SU-DHL-6 (cell line): ENCODE data around the gene GNB2.

Experiments used
- CTCF ChIP-seq: fragments of 200-600 bp; sonication (generic); IDR thresholded peaks from one replicate; pipeline ENCODE4 v1.5.1; 2017; ENCODE audit warnings: antibody characterized with exemption, mild to moderate bottlenecking, low read length, moderate library complexity; ENCODE audit not compliant: insufficient read depth, poor library complexity, severe bottlenecking
- EZH2phosphoT487 ChIP-seq: fragments of 200-600 bp; sonication (generic), shearing (Covaris generic); conservative IDR thresholded peaks from 2 replicates; pipeline ENCODE4 v1.6.1; 2018; ENCODE audit warnings: mild to moderate bottlenecking, antibody characterized with exemption, low read length, moderate library complexity, mixed read lengths

DNA sequence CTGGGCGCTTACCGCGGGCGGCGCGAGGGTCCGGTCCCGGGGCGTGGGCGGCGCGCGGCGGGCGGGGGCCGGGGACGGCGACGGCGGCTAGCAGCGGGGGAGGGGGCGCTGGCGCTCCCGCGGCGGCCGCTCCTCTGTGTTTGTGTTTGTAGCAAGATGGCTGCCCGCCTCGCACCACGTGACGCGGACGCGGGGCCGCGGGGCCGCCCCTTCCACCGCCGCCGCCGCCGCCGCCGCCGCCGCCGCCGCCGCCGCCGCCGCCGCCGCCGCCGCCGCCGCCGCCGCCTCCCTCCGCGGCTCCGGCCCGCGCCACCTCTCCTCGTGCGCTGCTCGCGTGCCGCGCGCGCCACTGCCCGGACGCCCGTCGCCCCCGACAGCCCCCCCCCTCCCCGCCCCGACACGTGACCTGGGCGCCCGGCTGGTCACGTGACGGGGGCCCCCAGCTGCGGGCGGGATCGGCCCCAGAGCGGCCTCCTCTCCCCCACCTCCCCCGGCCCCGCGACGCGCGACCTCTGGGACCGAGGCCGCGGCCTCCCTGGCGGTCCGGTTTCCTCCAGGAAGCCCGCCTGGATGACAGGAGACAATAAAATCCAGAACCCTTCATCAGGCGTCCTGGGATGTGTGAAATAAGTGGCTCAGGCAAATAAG, 20.7 kb downstream of the GNB2 start, which contains the start of gene GIGYF1:
- TF ChIP-seq EZH2phosphoT487 (no peak), CTCF (no peak)
